ENCODE data around the gene NUP160. TPM values are rescaled to one million over a fixed set of nuclear protein-coding genes. Genes with fewer than 3 reads are reported as not detected.

Gene NUP160
- 25.5 to 49.5 TPM (median 31.4 TPM) in 5 replicates for total RNA-seq (2022; extraction: Qiagen RNA extraction; ENCODE audit: low read depth)

GRCh38 chr11:47847892-47848699 is at the start of gene NUP160:
Gene NUP160 (minus strand): TSS chr11:47848350. CDS start chr11:47848318, 32 bp downstream.

Other genes with a start within 250 kb of the NUP160 start
- gene MTCH2, start 205.8 kb downstream of the NUP160 start, total RNA-seq (2022; extraction: Qiagen RNA extraction; ENCODE audit: low read depth), result 101 to 150 TPM (median 138 TPM) in 5 replicates
- 0.51 to 1.8 TPM (median 1.3 TPM) in 5 replicates for gene AGBL2, start 133.0 kb downstream of the NUP160 start, total RNA-seq (2022; extraction: Qiagen RNA extraction; ENCODE audit: low read depth)
- gene FNBP4, start 81.0 kb downstream of the NUP160 start, total RNA-seq (2022; extraction: Qiagen RNA extraction; ENCODE audit: low read depth), result 46.3 to 68.3 TPM (median 52.4 TPM) in 5 replicates
- gene PTPRJ, start 132.2 kb upstream of the NUP160 start, total RNA-seq (2022; extraction: Qiagen RNA extraction; ENCODE audit: low read depth), result 34.6 to 49.3 TPM (median 47.1 TPM) in 5 replicates